KBM-7 (cell line): ENCODE data around the gene SDK1.
A peak's percentile ranks its signal among the peaks of the same experiment; 100 is the strongest.

Source experiments
- DNase-seq: peaks from one replicate; pipeline ENCODE4 v3.0.0-alpha.2; 2015
- in situ Hi-C: fragments of 300-500 bp; cut with MboI; formaldehyde crosslinking; loops from 2 replicates; pipeline ENCODE4 v1.14.3; 2020; ENCODE audit warnings: low sequenced_read_pairs, low pct_unique_long_range_greater_than_20kb, mixed read lengths

Gene SDK1

GRCh38 chr7:3438352-3438751, 137.3 kb downstream of the SDK1 start:
- in situ Hi-C loops = no loop called here
- no peak for DNase-seq

GRCh38 chr7:3439333-3440030, 138.4 kb downstream of the SDK1 start:
- DNase-seq = no peak
- in situ Hi-C loops = no loop called here

- no peak for DNase-seq
- in situ Hi-C loops = no loop called here
These were observed 139.5 kb downstream of the SDK1 start for GRCh38 chr7:3440509-3440908.

- in situ Hi-C loops = no loop called here
- no peak for DNase-seq
These were observed 142.7 kb downstream of the SDK1 start for GRCh38 chr7:3443716-3444115.

- DNase-seq = no peak
- in situ Hi-C loops = no loop called here
These were observed 145.7 kb downstream of the SDK1 start for GRCh38 chr7:3446786-3447185.

DNA sequence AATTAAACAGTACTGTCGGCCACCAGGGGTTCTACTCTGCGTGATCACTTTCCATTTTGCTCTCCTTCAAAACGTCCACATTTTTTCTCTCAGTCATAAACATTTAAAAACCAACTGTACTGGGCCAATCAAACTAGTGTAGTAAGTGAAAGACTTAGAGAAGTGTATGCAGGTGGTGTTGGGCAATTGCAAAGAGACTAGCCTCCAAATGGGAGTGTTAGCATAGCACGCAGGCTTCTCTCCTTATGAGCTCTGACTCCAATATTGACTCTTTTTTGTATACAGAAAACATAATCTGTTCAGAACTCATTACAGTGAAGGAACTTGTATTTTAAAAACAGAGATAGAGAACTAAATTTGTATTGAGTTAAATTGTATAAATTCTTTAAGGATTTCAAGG, 150.6 kb downstream of the SDK1 start:
- DNase-seq = no peak
- in situ Hi-C loops = no loop called here

DNA sequence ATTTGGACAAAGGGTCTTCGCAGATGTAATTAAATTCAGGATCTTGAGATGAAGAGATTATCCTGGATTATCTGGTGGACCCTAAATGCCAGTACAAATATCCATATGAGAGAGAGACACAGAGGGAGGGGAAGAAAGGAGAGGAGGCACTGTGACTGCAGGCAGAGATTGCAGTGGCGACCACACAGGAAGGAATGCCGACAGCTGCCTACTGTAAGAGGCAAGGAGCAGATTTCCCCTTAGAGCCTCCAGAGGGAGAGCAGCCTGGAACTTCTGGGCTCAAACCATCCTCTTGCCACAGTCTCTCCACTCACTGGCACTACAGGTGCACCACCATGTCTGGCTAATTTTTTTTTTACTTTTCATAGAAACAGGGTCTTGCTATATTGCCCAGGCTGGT, 152.3 kb downstream of the SDK1 start:
- in situ Hi-C loops = no loop called here
- DNase-seq = no peak

- DNase-seq = no peak
These were observed 154.9 kb downstream of the SDK1 start for GRCh38 chr7:3455806-3456595.

GRCh38 chr7:3459111-3459510, 158.1 kb downstream of the SDK1 start:
- in situ Hi-C loops = no loop called here
- no peak for DNase-seq

More at GRCh38 chr7:3455806-3456595, 154.9 kb downstream of the SDK1 start:
- in situ Hi-C loops = no loop called here

GRCh38 chr7:3461923-3462322, 160.9 kb downstream of the SDK1 start:
- in situ Hi-C loops = no loop called here
- no peak for DNase-seq

DNA sequence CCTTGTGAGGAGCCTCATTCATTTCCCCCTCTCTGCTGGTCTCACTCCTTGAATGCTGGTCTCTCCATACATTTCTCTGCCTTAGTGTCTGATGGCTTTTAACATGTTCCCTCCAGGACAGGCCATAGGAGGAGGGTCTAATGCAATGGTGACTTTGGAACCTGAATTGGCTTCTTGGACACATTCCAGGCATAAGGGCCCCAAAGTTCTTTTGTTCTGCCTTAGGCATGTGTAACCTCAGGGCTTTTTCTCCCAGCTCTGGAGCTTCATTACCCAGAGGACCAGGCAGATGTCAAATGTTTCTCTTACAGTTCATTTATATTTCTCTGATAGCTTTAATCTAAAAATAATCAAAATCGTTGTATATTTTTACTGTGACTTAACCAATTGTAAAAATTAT, 162.6 kb downstream of the SDK1 start:
- in situ Hi-C loops = no loop called here
- DNase-seq = no peak

GRCh38 chr7:3464900-3465622, 164.0 kb downstream of the SDK1 start:
- DNase-seq = no peak
- in situ Hi-C loops = no loop called here

GRCh38 chr7:3466261-3466660, 165.2 kb downstream of the SDK1 start:
- no peak for DNase-seq
- in situ Hi-C loops = no loop called here

- in situ Hi-C loops = no loop called here
- DNase-seq = no peak
These were observed 168.6 kb downstream of the SDK1 start for GRCh38 chr7:3469641-3470040.

DNA sequence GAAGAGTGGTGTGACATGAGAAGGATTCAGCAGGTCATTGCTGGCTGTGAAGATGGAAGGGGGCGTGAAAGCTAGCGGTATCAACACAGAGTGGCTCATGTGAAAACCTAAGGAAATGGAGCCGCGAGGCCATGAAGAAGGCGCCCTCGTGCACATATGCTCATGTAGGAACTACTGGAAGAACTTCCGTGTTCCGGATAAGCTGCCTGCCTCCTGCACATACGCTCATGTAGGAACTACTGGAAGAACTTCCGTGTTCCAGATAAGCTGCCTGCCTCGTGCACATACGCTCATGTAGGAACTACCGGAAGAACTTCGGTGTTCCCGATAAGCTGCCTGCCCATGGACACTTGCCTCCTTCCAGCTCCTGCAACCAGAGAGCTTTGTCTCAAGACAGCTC, 179.1 kb downstream of the SDK1 start:
- no peak for DNase-seq
- in situ Hi-C loops = no loop called here

GRCh38 chr7:3481435-3481834, 180.4 kb downstream of the SDK1 start:
- in situ Hi-C loops = no loop called here

DNA sequence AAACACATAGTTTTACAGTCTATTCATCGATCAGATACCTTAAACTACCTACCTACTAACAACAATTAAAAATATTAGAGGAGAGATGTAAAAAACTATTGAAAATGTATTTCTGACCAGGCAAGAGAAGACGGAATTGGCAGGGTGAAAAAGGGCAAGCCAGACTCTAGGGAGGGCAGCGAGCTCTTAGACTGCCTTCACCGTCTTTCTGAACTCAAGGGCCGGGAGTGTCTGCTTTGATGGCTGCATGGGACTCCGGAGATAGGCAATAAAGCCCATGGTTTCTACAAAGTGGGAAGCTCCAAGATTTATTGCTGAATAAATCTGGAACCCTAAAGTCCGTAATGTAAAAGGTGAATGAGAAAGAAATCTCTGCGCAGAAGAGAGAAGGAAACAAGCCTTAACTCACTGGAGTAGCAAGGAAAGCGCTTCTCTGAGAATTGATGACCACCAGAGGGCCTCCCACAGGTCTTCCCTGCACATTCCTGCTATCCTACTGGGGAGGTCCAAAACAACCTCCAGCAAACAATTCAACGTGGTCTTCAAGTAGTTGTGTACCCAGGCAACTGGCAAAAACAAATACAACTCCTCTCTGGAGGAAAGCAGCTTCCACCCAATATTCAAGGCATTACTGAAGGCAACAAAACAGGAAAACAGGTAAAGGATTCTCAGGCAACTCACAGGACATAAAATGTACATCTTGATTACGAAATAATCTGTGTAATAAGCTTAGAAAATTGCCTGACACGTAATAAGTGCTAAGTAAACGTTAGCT, 181.3 kb downstream of the SDK1 start:
- in situ Hi-C loops = no loop called here
- DNase-seq = peak; percentile 13

More at GRCh38 chr7:3481435-3481834, 180.4 kb downstream of the SDK1 start:
- DNase-seq = no peak

- DNase-seq = no peak
- in situ Hi-C loops = no loop called here
These were observed 185.8 kb downstream of the SDK1 start for GRCh38 chr7:3486841-3487240.

GRCh38 chr7:3488829-3489228, 187.8 kb downstream of the SDK1 start:
- in situ Hi-C loops = no loop called here
- DNase-seq = no peak
